CD4-positive, alpha-beta T cell treated with Interleukin-2 at 100 ng/mL for 4 hours (primary cell): ENCODE data around the gene PDE11A.

Experiments used
- DNase-seq: peaks from one replicate; pipeline ENCODE4 v3.0.0-alpha.2; 2020; ENCODE audit warnings: low spot score

PDE11A gene

DNA sequence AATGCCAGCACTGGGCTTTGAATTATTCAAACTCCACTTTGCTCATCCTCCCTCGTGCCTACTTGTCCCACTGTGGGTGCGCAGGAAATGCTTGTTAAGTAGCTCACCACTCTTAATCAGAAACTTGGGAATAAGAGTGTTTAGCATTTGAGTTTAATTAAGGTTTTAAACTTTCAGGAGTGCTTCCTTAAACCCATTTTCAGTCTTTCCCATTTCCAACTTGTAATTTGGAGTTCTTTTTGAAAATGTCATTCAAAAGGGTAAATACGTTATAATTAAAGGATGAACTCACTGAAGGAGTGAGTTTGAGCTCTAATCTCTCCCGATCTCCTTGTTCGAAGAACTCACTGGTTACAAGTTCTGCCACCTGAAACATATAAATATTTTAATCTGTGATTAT is 403.4 kb downstream of the PDE11A start:
- no peak for DNase-seq

DNA sequence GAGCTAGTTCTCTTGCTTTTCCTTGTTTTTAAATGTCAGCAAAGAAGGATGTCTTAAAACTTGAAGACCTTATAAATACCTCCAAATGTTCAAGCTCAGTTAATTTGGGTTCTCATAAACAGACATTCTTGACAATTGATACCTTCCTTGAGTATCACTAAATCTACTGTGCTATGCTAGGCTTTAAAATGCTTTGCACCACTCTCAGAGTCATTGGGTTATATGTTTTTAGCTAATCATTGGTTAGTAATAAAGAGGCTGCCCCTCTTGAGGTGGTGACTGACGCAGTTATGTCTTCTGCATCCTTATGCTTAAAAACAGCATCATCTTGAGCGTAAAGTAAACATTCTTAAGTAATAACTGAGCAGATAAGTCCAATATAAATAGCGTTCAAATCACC is 404.0 kb downstream of the PDE11A start:
- DNase-seq, result no peak

DNA sequence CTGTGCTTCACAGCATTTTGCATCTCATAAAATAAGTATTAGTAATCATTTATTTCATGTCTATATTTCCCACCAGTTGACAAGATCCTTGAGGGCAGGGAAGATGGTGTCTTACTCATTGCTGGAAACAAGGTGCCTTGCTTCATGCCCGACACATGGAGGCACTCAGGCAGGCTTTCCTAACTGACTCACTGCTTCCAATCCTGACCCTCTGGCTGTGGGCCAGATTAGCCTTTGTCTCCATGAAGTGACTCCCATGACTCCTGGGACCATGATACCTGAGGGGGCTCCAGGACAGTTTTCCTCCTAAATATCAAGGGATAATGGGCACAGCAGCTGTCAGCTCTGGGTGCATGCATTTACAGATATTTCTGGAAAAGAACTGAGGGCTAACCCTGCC is 405.0 kb downstream of the PDE11A start:
- no peak for DNase-seq

DNA sequence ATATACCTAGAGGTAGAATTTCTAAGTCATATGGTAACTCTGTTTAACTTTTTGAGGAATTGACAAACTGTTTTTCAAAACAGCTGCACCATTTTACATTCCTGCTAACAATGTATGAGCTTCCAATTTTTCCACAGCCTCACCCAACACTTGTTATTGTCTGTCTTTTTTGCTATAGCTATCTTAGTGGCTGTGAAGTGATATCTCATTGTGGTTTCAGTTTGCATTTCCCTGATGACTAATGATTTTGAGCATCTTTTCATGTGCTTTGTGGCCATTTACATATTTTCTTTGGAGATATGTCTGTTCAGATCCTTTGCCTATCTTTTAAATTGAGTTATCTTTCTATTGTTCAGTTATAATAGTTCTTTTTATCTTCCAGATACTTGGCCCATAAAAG is 406.2 kb downstream of the PDE11A start:
- no peak for DNase-seq

DNA sequence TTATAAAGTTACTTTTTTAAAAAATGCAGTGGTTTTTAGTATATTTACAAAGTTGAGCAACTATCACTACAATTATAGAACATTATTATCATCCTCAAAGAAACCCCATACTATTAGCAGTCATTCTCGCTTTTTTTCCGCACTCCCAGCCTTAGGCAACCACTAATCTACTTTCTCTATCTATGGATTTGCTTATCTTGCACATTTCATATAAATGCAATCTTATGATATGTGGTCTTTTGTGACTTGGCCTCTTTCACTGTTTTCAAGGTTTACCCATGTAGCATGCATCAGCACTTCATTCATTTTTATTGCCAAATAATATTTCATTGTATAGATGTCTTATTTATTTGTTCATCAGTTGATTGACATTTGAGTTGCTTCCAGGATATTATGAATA is 406.6 kb downstream of the PDE11A start:
- DNase-seq, result no peak

DNA sequence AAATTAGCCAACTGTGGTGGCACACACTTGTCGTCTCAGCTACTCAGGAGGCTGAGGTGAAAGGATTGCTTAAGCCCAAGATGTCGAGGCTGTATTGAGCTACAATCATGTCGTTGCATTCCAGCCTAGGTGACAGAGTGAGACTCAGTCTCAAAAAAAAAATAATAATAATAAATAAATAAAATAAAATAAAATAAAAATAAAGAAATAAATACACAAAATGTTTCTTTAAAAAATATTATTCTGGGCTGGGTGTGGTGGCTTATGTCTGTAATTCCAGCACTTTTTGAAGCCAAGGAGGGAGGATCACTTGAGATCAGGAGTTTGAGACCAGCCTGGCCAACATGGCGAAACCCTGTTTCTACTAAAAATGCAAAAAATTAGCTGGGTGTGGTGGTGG is 407.2 kb downstream of the PDE11A start:
- no peak for DNase-seq

DNA sequence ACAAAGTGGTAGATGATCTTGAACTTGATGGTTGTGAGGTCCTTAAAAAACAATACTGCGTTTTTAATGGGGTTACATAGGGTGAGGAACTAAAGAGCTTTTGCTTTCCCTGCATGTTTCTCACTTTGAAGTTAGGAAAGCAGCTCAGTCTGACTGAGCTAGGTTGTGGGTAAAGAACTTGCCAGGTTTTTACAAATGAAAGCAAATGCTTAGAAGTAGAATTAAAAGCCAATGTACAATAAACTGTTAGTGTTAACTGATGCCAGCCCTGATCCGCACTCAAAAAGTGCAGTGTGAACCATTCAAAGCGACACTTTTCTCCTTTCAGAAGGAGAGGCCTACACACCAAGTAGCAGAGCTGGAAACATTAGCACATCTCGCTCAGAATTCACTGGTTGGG is 409.7 kb downstream of the PDE11A start:
- no peak for DNase-seq

DNA sequence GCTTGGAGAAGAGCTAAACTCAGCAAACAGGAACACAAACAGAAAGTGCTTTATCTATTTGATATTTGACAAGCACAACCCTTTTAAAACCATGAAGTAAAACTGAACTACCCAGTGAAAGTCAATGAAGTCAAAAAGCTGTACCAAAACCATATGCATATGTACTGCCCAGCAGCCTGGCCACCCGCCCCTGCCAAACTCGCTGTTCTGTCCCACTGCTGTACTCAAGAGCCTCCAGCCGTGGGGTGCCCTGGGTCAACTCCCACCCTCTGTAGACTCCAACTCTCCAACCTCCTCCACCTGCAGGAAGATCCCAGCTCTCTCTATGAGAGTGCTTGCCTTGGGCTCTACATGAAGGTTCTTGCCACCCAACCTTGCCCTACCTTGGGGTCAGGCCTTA is 411.8 kb downstream of the PDE11A start:
- no peak for DNase-seq

DNA sequence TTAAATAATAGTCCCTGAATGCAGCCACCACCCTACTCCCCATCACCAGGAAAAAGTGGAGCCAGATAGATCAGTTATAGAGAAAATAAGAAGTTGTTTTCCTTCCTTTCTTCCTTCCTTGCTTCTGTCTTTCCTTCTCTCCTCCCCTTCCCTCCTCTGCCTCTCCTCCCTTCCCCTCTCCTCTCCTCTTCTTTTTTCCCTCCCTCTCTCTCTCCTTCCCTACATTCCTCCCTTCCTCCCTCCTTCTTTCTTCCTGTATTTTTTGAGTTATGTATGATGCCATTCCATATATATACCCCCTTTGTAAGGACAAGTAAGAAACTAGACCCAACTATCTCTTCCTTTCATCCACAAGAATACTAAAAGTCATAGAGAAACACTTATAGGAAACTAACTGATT is 414.3 kb downstream of the PDE11A start:
- no peak for DNase-seq

DNA sequence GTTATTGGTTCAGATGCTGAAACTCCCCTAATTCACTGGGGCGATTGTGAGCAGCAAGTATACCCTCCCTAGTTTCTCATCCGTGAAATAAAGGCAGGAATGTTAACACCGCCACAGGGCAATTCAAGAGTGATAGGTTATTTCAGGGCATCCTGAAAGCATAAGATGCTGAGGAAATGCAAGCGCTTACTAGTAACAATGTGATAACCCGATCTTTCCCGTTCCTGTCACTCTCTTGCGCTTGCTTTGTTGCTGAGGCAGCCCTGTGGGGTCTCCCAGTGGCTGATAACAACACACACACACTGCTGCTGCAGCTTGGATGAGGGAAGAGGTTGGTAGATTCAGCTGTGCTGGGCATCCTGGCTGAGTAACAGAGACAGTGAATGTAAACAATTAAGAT is 420.7 kb downstream of the PDE11A start:
- no peak for DNase-seq

DNA sequence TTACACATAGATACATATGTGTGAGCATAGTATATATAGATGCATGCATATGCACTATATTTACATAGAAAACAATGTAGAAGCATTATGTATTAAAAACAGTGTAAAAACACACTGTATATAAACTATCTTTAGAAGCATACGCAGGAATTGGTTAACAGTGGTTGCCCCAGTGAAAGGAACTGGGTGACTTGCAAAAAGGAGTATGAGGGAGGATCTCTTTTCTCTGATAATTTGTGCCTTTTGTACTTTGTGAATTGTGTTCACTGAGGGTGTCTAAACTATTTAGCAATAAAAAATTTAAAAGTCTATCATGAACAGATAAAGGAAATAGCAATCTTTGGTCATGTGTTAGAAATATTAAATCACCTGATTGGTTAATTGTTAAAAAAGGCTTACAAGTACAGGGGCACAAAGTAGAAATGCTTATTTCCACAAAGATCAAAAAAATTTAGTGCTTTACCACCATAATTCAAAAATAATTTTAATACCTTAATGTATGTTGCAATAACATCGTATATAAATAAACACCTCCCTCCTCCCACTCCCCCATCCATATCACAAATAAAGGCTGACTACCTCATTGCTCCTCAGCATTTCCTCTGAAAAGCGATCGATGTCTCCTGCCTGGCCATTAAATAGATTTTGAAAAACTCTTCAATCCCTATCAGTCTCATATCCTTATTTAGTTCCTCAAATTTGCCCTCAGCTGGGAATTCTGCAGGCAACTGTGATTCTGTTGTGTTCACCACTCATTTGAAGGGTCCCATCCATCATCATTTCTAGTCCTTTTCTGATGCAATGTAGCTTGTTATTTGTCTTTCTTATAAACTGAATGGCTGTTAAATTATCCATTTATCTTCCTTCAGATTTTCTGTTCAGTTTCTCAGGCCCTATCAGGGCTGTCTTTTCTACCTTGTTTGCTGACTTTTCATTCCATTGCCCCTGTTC is 422.7 kb downstream of the PDE11A start:
- no peak for DNase-seq

DNA sequence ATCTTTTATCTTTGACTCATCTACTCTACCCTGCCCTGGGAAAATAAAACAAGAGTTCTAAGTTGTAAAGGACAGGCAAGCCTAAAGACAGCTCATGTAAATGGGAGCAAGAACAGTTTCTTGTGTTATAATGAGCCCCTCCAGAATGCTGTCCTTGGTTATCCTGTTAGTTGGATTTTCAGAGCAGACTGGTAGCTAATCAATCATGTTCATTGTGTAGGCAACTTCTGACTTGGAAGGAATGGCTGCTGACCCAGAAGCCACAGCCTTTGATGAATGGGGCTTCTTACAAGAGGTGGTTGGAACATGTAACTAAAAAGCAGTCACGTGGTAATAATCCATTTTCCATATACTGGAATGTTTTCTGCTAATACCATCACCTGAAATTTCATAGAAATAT is 425.8 kb downstream of the PDE11A start:
- DNase-seq, result no peak

DNA sequence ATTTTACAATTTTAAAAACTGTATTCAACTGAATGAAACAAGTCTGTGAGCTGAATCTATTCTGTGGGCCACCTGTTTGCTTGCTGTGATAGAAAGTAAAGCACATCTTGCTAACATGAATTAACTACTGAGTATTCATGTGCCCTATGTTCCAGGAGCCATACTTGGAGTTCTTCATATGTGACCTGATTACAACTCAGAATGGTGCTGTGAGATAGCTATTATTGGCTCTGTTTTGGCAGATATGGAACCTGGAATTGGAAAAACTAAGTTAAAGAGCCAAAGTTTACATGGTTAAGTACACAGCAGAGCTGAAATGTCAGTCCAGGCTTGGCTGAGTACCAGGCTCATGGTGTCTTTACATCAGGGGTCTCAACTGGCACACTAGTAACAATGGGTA is 426.3 kb downstream of the PDE11A start:
- DNase-seq, result no peak

DNA sequence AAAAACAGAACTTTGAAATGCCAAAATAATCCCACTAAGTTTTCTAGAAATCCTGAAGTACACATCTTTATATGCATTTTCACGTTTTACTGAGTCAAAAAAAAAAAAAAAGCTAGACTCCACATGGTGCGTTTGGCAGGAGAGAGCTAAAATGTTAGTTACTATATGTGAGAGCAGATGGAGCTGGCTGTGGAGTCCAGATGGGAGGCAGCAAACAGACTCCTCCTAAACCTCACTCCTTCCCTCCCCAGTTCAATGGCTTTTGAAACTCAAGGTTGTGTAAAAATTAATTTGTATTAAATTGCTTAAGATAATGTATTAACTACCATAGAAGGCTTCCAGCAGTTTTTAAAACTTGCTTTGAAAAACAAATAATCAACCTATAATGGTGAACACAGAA is 431.2 kb downstream of the PDE11A start:
- DNase-seq, result no peak

DNA sequence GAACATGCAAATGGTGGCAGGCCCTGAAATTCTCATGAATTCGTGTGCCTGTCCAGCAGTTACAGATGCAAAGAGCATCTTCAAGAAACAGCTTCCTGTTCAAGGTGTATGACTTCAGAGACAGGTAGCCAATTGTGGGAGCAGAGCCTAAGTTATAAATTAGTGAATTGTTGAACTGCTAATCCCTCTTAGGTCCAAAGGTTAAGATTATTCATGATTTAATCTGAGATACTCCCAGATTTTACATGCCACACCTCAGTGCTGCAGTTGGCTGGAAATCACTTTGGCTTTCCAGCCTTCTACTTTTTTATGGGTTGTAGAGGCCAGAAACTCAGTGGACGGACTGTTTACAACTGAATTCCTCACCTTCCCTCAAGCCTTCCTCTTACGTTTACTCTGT is 432.2 kb downstream of the PDE11A start:
- DNase-seq, result no peak

DNA sequence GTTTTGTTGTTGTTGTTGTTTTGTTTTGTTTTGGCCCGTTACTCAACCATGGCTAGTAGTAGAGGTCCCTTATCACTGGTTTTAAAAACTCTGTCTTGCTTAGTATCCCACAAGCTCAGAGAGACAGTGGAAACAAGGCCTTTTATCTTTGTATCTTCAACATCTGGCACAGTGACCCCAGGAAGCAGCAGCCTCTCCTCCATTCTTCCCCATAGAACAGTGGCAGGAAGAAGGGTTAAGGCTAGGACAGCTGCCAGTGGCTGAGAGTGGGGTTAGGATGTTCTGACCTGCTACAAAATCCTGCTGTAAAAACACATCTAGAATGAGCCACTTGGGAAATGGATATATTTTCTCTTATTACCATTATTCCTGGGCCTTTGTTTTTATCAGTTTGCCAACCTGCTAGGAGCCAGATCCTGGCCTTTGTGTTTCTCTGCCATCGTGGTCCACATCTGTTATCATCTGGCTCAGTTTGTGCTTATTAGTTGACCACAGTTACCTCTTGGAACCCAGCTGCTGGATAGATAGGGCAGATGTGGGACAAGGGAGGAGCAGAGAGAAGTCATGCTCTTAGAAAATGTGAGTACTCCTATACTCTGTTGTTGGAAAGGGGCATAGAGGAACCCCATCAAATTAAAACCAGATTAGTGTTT is 433.2 kb downstream of the PDE11A start:
- DNase-seq, result no peak

DNA sequence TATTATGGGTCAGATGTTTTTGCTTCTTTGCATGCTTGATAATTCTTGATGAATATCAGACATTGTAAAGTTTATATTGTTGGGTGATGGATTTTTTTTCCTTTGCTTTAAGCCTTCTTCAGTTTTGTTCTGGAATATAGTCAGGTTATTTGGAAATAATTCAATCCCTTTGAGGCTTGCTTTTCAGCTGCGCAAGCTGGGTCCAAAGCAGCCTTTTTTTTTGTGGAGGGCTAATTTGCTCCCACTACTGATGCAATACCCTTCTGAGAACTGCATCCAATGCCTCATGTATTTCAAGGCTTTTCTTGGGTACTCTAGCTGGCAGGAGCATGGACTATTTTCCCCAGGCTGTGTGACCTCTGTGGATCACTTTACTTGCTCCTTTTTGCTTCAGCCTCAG is 434.1 kb downstream of the PDE11A start:
- no peak for DNase-seq

DNA sequence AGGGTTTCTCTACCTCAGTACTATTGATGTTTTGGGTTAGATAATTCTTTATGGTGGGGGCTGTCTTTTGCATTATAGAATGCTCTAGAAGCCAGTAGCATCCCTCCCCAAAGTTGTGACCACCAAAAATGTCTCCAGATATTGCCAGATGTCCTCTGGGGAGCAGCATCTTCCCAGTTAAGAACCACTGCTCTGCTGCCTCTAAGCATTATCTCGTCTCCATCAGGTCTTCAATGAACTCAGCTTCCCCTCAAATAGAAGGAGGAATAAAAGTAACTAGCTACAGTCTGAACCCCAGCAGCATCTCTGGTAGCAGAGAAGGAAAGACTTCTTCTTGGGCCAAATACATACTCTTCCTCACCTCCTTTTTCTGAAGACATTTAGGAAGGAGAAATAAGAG is 435.9 kb downstream of the PDE11A start:
- DNase-seq, result no peak

DNA sequence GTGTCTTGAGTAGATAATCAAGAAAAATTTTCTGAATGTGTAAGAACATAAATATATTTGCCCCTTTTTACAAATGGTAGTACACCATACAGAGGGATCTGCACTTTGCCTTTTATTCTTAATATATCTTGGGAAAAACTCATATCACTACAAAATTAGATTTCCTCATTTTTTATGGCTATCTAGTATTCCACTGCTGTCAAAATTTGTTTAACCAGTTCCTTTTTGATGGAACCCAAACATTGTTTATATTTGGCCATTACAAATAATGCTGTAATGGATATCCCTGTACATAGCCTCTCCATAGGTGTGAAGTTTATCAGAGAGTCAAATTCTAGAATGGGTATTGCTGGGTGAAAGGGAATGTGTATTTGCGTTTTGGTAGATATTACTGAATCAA is 436.9 kb downstream of the PDE11A start:
- DNase-seq, result no peak

DNA sequence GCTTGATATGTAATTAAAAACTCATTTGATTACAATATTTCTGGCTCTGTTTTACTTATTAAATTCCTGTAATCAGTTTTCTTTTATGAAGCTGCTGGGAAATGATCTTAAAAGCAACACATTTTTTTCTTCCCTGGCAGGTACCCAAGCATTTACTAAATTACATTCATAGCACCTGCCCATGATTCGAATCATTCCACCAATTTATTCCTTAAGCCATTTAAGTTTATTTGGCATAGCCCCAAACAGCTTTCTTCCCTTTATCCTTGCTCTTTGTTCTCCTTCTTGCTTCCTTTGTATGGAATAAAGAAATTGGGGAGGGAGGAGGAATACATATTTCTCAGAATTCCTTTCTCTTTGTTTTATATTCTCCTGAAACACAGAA is 438.7 kb downstream of the PDE11A start:
- DNase-seq, result no peak

DNA sequence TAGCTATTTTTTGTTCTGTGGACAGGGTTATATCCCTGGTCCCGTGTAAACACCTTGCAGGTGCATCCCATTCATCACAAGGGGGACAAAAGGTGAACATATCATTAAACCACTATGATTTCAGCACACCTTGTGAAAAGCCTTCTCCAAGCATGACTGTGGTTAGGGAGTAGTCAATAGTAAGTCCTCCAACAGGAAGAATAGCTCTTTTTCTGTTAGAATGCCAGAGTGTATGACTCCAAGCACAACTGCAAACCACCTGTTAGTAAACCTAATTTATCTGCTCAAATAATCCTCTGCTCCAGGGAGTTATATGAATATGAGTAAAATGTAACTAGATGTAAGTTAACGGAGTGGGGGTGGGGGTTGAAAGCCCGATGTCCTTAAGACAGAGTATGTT is 439.5 kb downstream of the PDE11A start:
- no peak for DNase-seq

DNA sequence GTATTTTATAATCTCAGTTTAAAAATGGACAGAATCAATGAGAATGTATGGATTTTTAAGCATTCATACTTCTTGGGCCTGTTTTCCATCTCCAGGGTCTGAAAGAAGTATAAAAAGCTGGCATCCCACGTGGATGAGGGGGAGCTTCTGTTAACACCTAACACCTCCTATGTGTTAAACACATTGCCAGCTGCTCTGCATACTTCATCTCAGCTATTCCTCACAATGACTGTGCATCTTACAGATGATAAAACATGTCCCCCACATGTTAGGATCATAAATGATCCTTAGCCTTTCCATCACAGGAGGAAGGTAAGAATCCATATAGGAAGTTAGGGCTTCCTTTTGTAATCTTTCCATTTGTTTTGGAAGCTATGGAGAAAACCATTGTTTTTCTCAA is 440.9 kb downstream of the PDE11A start:
- no peak for DNase-seq

DNA sequence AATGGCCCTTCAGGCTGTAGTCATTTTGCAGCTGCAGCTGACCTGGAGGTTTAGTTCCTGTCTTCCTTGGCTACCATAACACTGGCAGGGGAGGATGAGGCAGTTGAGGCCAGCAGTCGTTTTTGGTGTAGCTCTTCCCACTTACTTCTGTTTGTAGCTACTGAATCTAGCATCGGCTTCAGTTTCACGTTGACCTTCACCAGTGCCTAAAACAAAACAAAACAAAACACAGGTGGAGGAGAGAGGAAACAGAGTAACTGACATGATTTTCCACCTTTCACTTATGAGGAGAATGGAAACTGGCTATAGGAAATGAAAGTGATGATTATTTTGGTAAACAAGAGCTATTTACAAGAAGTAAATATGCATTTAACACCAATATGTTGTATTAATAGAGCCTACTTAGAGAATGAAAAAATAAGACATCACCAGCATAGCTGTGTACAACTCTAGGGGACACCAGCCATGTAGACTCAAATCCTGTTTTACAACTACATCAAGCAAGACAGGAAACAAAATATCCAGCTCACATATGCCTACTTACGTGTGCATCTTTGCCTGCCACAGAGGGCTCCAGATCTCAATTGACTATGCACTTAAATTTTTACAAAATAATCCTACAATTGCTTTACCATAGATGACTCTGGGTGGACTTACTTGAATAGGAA is 443.1 kb downstream of the PDE11A start:
- no peak for DNase-seq
